ENCODE results near the gene ZNF205. TPM values are rescaled to one million over a fixed set of nuclear protein-coding genes. Genes with fewer than 3 reads are reported as not detected.
A peak's percentile ranks its signal among the peaks of the same experiment; 100 is the strongest.

Gene ZNF205
- total RNA-seq, 1 donor from 2014 or later: 22.8 TPM

DNA sequence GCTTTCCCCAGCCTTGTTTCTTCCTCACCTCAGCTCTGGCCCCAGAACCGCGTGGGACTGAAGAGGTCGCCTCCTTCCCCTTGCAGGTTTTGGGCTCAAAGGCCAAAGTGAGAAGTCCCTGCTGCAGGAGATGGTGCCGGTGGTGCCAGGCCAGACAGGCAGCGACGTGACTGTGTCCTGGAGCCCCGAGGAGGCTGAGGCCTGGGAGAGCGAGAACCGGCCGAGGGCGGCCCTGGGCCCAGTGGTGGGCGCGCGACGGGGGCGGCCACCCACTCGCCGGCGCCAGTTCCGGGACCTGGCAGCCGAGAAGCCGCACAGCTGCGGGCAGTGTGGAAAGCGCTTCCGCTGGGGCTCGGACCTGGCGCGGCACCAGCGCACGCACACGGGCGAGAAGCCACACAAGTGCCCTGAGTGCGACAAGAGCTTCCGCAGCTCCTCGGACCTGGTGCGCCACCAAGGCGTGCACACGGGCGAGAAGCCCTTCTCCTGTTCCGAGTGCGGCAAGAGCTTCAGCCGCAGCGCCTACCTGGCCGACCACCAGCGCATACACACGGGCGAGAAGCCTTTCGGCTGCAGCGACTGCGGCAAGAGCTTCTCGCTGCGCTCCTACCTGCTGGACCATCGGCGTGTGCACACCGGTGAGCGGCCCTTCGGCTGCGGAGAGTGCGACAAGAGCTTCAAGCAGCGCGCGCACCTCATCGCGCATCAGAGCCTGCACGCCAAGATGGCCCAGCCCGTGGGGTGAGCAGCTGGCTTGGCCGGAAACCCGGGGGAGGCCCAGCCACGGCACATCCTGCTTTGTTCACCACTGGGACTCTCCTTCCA is 28.4 kb downstream of the ZNF205 start:
- no peak for DNase-seq (ENCODE audit: low spot score)
- H3K27ac Mint-ChIP-seq (ENCODE audit: unreplicated experiment): no peak overlapping the region
- H3K4me1 Mint-ChIP-seq (ENCODE audit: unreplicated experiment): peaks cover 5% of the 10 kb centered on the region
- no peak overlapping the region for H3K4me3 Mint-ChIP-seq (ENCODE audit: unreplicated experiment)
- H3K36me3 Mint-ChIP-seq (ENCODE audit: low read depth, unreplicated experiment): peaks cover 17% of the 10 kb centered on the region
- H3K27me3 Mint-ChIP-seq (ENCODE audit: unreplicated experiment): peaks cover 9% of the 10 kb centered on the region
- TF ChIP-seq, protein P1, sequence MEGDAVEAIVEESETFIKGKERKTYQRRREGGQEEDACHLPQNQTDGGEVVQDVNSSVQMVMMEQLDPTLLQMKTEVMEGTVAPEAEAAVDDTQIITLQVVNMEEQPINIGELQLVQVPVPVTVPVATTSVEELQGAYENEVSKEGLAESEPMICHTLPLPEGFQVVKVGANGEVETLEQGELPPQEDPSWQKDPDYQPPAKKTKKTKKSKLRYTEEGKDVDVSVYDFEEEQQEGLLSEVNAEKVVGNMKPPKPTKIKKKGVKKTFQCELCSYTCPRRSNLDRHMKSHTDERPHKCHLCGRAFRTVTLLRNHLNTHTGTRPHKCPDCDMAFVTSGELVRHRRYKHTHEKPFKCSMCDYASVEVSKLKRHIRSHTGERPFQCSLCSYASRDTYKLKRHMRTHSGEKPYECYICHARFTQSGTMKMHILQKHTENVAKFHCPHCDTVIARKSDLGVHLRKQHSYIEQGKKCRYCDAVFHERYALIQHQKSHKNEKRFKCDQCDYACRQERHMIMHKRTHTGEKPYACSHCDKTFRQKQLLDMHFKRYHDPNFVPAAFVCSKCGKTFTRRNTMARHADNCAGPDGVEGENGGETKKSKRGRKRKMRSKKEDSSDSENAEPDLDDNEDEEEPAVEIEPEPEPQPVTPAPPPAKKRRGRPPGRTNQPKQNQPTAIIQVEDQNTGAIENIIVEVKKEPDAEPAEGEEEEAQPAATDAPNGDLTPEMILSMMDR (IDR thresholded peaks at IDR 0.05; ENCODE audit: unreplicated experiment): no peak
- H3K9me3 Mint-ChIP-seq (ENCODE audit: unreplicated experiment): no peaks in the 10 kb centered on the region

DNA sequence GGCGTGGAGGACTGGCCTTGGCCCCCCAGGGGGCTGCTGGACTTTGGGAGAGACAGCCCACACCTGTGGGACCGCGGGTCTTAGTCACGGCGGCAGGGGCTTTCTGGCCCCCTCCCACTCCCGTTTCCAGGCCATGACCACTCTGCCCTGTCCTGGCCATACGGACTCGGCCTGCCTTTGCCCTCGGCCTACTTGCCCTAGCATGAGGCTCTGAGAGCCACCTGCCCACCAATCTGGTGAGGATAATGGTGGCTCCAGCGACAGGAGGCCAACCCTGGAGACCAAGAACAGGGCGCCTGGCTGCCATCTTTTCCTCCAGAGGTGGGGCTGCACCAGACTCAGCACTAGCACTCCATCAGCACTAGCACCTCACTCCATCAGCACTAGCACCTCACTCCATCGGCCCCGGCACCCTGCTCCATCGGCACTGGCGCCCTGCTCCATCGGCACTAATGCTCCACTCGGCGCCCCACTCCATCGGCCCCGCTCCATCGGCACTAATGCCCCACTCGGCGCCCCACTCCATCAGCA is 29.5 kb downstream of the ZNF205 start:
- H3K36me3 Mint-ChIP-seq (ENCODE audit: low read depth, unreplicated experiment): peaks cover 17% of the 10 kb centered on the region
- no peak for DNase-seq (ENCODE audit: low spot score)
- peak overlapping the region; percentile 81 for H3K27ac Mint-ChIP-seq (ENCODE audit: unreplicated experiment)
- peaks cover 2% of the 10 kb centered on the region for H3K4me1 Mint-ChIP-seq (ENCODE audit: unreplicated experiment)
- H3K4me3 Mint-ChIP-seq (ENCODE audit: unreplicated experiment): no peak overlapping the region
- H3K27me3 Mint-ChIP-seq (ENCODE audit: unreplicated experiment): peaks cover 14% of the 10 kb centered on the region
- no peaks in the 10 kb centered on the region for H3K9me3 Mint-ChIP-seq (ENCODE audit: unreplicated experiment)
- TF ChIP-seq, protein P1 (IDR thresholded peaks at IDR 0.05; ENCODE audit: unreplicated experiment): no peak

DNA sequence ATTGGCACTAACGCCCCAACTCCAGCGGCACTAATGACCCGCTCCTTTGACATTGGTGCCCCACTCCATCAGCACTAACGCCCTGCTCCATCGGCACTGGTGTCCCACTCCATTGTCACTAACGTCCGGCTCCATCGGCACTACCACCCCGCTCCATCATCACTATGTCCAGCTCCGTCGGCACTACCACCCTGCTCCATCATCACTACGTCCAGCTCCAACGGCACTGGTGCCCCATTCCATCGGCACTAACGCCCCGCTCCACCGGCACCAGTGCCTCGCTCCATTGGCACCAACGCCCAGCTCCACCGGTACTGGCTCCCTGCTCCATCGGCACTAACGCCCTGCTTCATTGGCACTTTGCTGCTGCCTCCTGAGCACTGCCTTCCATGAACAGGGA is 29.9 kb downstream of the ZNF205 start:
- H3K27me3 Mint-ChIP-seq (ENCODE audit: unreplicated experiment): peaks cover 14% of the 10 kb centered on the region
- H3K27ac Mint-ChIP-seq (ENCODE audit: unreplicated experiment): peak overlapping the region; percentile 81
- peak overlapping the region; percentile 78 for H3K4me3 Mint-ChIP-seq (ENCODE audit: unreplicated experiment)
- H3K4me1 Mint-ChIP-seq (ENCODE audit: unreplicated experiment): peaks cover 2% of the 10 kb centered on the region
- H3K36me3 Mint-ChIP-seq (ENCODE audit: low read depth, unreplicated experiment): peaks cover 17% of the 10 kb centered on the region
- DNase-seq (ENCODE audit: low spot score): no peak
- TF ChIP-seq, protein P1 (IDR thresholded peaks at IDR 0.05; ENCODE audit: unreplicated experiment): no peak
- H3K9me3 Mint-ChIP-seq (ENCODE audit: unreplicated experiment): no peaks in the 10 kb centered on the region

DNA sequence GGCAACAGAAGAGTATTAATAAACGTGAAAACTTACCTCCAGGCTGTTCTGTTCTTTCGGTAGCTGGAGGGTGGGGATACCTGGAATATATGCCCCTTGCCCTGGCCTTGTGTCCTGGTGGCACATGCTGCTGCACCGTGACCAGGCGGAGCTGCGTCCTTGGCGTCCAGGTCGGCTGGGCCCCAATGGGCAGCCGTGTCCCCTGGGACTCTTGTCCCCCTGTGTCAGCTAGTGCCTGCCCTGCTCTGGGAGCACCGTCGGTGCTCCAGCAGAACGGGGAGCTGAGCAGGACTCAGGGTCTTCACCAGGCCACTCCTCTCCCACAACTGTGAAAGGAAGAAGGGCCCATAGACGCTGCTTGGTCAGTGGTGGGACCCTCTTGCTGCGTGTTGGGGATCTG is 30.4 kb downstream of the ZNF205 start:
- Mint-ChIP-seq H3K4me1 (ENCODE audit: unreplicated experiment) (peaks cover under 1% of the 10 kb centered on the region), H3K36me3 (ENCODE audit: low read depth, unreplicated experiment) (peaks cover 17% of the 10 kb centered on the region), H3K9me3 (ENCODE audit: unreplicated experiment) (no peaks in the 10 kb centered on the region), H3K4me3 (ENCODE audit: unreplicated experiment) (peak overlapping the region; percentile 78), H3K27me3 (ENCODE audit: unreplicated experiment) (peaks cover 15% of the 10 kb centered on the region), H3K27ac (ENCODE audit: unreplicated experiment) (no peak overlapping the region)
- DNase-seq (ENCODE audit: low spot score): no peak
- TF ChIP-seq, protein P1 (IDR thresholded peaks at IDR 0.05; ENCODE audit: unreplicated experiment): no peak

DNA sequence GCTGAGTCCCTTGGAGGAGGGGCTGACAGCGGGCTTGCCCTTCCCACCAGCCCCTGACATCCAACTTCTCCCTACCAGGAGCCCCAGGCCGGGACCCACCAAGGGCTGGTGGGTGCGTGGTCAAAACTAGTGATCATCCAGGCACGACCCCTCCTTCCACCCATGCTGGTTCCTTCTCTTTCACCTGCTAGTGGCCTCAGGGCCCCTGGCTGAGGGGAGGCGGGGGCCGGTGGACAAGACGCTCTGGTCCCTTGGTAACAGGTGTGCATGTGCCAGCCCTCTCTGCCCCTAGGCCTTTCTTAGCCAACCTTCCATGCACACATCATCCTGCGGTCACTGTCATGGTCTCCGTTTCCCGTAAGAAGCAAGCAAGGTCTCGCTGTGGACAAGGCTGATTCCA is 30.8 kb downstream of the ZNF205 start:
- no peaks in the 10 kb centered on the region for H3K9me3 Mint-ChIP-seq (ENCODE audit: unreplicated experiment)
- TF ChIP-seq, protein P1 (IDR thresholded peaks at IDR 0.05; ENCODE audit: unreplicated experiment): no peak
- H3K36me3 Mint-ChIP-seq (ENCODE audit: low read depth, unreplicated experiment): peaks cover 17% of the 10 kb centered on the region
- H3K4me1 Mint-ChIP-seq (ENCODE audit: unreplicated experiment): no peaks in the 10 kb centered on the region
- peaks cover 15% of the 10 kb centered on the region for H3K27me3 Mint-ChIP-seq (ENCODE audit: unreplicated experiment)
- no peak overlapping the region for H3K27ac Mint-ChIP-seq (ENCODE audit: unreplicated experiment)
- no peak for DNase-seq (ENCODE audit: low spot score)
- peak overlapping the region; percentile 82 for H3K4me3 Mint-ChIP-seq (ENCODE audit: unreplicated experiment)
